HG03378 (cell line): Measurements from ENCODE around the gene DNAJC2.
"Not testable (repeated sequence)": the region's sequence is repeated elsewhere in the genome, so short reads cannot be mapped to it uniquely, and the experiment has no call there.

Source experiments
- ATAC-seq: cut with Tn5 transposase; IDR thresholded peaks from one replicate; pipeline ENCODE4 v1.9.1; 2021; ENCODE audit warnings: mild to moderate bottlenecking, moderate library complexity; ENCODE audit not compliant: unreplicated experiment

DNAJC2 gene

DNA sequence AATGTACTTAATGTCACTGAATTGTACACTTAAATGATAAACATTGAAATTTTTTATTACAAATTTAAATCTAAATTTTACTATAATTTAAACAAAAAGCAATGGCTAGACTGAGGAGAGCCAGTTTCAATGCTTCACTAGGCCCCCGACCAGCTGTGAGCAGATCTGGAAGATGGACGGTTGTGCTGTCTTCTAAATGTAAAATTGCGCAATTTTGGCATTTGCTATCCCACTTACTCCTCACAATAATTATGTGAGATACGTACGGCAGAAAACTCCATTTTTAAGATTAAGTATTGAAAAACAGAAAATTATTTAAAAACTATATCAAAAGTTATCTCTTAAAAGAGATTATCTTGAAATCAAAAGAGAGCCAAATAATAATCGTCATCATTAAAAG is 71.2 kb downstream of the DNAJC2 start:
- ATAC-seq, result not testable (repeated sequence)

DNA sequence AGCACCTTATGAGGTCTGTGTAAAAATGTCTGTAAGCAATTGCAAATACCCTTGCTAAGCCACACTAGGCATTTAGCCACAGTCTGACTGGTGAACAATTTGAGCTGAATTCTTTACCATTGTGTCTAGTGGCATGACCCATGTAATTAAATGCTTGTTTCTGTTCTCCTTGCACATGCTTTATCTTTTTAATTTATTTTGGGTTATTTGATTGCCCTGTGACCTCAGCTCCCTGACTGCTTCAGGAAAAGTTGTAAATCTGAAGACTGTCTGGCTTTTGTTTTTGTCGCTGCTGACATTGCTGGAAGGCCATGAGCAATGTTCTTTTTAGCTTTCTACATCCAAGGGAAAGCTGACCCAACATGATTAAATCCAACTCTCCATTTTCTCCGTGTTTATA is 78.3 kb downstream of the DNAJC2 start:
- ATAC-seq, result not testable (repeated sequence)

DNA sequence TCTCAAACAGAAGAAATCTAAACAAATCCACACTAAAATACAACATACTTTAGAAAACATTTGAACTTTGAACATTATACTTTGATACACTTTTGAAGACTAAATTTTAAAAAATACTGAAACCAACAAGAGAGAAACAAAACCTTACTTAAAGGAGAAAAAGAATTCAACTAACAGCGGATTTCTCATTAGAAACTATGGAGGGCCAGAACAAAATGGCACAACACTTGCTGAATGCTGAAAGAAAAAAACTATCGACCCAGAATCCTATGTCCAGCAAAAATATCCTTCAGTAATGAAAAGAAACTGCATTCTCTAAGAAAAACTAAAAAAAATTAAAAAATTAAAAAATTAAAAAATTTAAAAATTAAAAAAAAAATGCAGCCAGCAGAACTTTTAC is 80.5 kb downstream of the DNAJC2 start:
- ATAC-seq, result not testable (repeated sequence)
